ENCODE data around the gene UQCC5. TPM values are rescaled to one million over a fixed set of nuclear protein-coding genes. Genes with fewer than 3 reads are reported as not detected.

UQCC5 gene
- total and polyA plus RNA-seq, 2 donors (not counting 3 experiments of a cell fraction or from before 2014, with no cell fraction given): 9.9 to 22.6 TPM

DNA sequence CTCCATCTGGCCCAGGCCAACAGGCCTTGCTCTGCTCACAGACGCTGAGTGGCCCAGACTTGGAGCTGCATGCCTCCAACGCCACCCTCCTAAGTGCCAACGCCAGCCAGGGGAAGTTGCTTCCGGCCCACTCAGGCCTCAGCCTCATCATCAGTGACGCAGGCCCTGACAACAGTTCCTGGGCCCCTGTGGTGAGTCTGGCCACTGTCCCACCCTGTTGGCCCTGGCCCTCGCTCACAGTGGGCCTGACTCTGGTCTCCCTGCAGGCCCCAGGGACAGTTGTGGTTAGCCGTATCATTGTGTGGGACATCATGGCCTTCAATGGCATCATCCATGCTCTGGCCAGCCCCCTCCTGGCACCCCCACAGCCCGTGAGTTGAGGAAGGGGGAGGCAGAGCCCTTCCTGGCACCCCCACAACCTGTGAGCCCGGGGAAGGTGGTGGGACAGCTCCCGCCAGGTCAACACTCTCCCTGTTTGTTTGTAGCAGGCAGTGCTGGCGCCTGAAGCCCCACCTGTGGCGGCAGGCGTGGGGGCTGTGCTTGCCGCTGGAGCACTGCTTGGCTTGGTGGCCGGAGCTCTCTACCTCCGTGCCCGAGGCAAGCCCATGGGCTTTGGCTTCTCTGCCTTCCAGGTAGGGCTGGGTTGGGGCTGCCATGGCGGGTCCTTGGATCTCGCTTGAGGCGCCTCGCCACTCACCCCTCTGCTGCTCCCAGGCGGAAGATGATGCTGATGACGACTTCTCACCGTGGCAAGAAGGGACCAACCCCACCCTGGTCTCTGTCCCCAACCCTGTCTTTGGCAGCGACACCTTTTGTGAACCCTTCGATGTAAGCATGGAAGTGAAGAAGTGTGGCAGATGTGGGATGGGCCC, 12.8 kb upstream of the UQCC5 start:
- Histone ChIP-seq H2AFZ (ENCODE audit: low read depth, low read length) (no peak overlapping the region), H3K27me3 (ENCODE audit: control insufficient read depth in 2 of 2, insufficient read depth in 2 of 2, low read length in 2 of 2) (no peaks in the 10 kb centered on the region), H3K4me2 (ENCODE audit: insufficient read depth, low read length) (no peak overlapping the region), H3K9ac (replicated peaks; ENCODE audit: extremely low read depth, insufficient read depth, low read length) (no peak overlapping the region), H3K27ac (ENCODE audit: insufficient read depth, low read depth, low read length) (no peak overlapping the region), H3K36me3 (ENCODE audit: control insufficient read depth in 2 of 2, extremely low read depth in 1 of 2, insufficient read depth in 2 of 2, low read length in 2 of 2) (peaks cover 27 to 80% of the 10 kb centered on the region in 2 experiments), H3K4me3 (replicated peaks in 1 of 3; ENCODE audit: insufficient read depth in 1 of 3, low read depth in 1 of 3, low read length in 3 of 3) (no peak overlapping the region), H4K20me1 (replicated peaks; ENCODE audit: control insufficient read depth, extremely low read depth, insufficient read depth, low read length) (no peaks in the 10 kb centered on the region), H3K9me1 (replicated peaks; ENCODE audit: control insufficient read depth, extremely low read depth, insufficient read depth, low read length) (no peaks in the 10 kb centered on the region), H3K4me1 (ENCODE audit: control insufficient read depth, extremely low read depth, insufficient read depth, low read length) (peaks cover 7% of the 10 kb centered on the region), H3K9me3 (replicated peaks; ENCODE audit: control insufficient read depth, insufficient read depth, low read length) (no peaks in the 10 kb centered on the region), H3K79me2 (ENCODE audit: control insufficient read depth, insufficient read depth, low read length) (no peaks in the 10 kb centered on the region)
- intact Hi-C loops (cut with micrococcal nuclease) (no loop called here), dilution Hi-C loops (cut with MboI; ENCODE audit: extremely low pct_ligation_motif_present, low sequenced_read_pairs) (no loop called here)
- DNase-seq (ENCODE audit: low read depth, low spot score): no peak
- no peak for FAIRE-seq
- TF ChIP-seq POLR2A (IDR thresholded peaks at IDR 0.05; ENCODE audit: low read depth, low read length): no peak
- peak; percentile 3 for TF ChIP-seq POLR2AphosphoS5 (IDR thresholded peaks at IDR 0.05; ENCODE audit: insufficient read depth, low read depth, low read length)
- BruUV-seq (replicated peaks): TSS peak; percentile 46
- ChIA-PET POLR2A (no interaction called here), CTCF (no interaction called here)

DNA sequence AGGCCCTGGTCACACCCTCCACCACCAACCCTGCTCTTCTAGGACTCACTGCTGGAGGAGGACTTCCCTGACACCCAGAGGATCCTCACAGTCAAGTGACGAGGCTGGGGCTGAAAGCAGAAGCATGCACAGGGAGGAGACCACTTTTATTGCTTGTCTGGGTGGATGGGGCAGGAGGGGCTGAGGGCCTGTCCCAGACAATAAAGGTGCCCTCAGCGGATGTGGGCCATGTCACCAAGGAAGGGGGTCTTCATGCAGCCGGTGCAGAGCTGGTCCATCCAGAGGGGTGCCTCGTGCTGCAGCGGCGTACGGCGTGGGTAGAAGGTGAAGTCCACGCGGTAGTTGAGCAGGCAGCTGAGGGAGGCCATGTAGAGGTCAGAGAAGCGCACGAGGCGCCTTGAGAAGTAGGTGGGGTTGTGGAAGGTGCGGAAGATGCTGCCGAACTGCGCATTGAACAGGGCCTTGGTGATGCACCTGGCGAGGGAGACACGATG, 12.1 kb upstream of the UQCC5 start:
- ChIA-PET CTCF (no interaction called here), POLR2A (interaction anchor here (0.6 kb wide), 2 partner anchors 13 to 605 kb away, joined by 3 read pairs; no protein-coding TSS in a partner anchor)
- H3K9ac ChIP-seq (replicated peaks; ENCODE audit: extremely low read depth, insufficient read depth, low read length): no peak overlapping the region
- peaks cover 4% of the 10 kb centered on the region for H3K79me2 ChIP-seq (ENCODE audit: control insufficient read depth, insufficient read depth, low read length)
- H3K9me3 ChIP-seq (replicated peaks; ENCODE audit: control insufficient read depth, insufficient read depth, low read length): no peaks in the 10 kb centered on the region
- H3K27me3 ChIP-seq (ENCODE audit: control insufficient read depth in 2 of 2, insufficient read depth in 2 of 2, low read length in 2 of 2): no peaks in the 10 kb centered on the region
- intact Hi-C loops (cut with micrococcal nuclease): no loop called here
- no peak overlapping the region for H2AFZ ChIP-seq (ENCODE audit: low read depth, low read length)
- peaks cover 27 to 78% of the 10 kb centered on the region in 2 experiments for H3K36me3 ChIP-seq (ENCODE audit: control insufficient read depth in 2 of 2, extremely low read depth in 1 of 2, insufficient read depth in 2 of 2, low read length in 2 of 2)
- no peaks in the 10 kb centered on the region for H3K9me1 ChIP-seq (replicated peaks; ENCODE audit: control insufficient read depth, extremely low read depth, insufficient read depth, low read length)
- no peaks in the 10 kb centered on the region for H4K20me1 ChIP-seq (replicated peaks; ENCODE audit: control insufficient read depth, extremely low read depth, insufficient read depth, low read length)
- BruUV-seq (replicated peaks): TSS peak; percentile 53
- peak overlapping the region; percentile 4 for H3K27ac ChIP-seq (ENCODE audit: insufficient read depth, low read depth, low read length)
- dilution Hi-C loops (cut with MboI; ENCODE audit: extremely low pct_ligation_motif_present, low sequenced_read_pairs): no loop called here
- peaks cover 7% of the 10 kb centered on the region for H3K4me1 ChIP-seq (ENCODE audit: control insufficient read depth, extremely low read depth, insufficient read depth, low read length)
- H3K4me3 ChIP-seq (replicated peaks in 1 of 3; ENCODE audit: insufficient read depth in 1 of 3, low read depth in 1 of 3, low read length in 3 of 3): no peak overlapping the region
- no peak for FAIRE-seq
- TF ChIP-seq, protein P1, sequence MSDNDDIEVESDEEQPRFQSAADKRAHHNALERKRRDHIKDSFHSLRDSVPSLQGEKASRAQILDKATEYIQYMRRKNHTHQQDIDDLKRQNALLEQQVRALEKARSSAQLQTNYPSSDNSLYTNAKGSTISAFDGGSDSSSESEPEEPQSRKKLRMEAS (IDR thresholded peaks at IDR 0.05; ENCODE audit: insufficient read depth, insufficient read length): no peak
- TF ChIP-seq POLR2A (IDR thresholded peaks at IDR 0.05; ENCODE audit: low read depth, low read length) (peak; percentile 12), MYC (IDR thresholded peaks at IDR 0.05; ENCODE audit: low read depth, low read length) (no peak)
- no peak for DNase-seq (ENCODE audit: low read depth, low spot score)
- H3K4me2 ChIP-seq (ENCODE audit: insufficient read depth, low read length): no peak overlapping the region
